Keratinocyte (primary cell): ENCODE results near the gene EPHA6. TPM values are rescaled to one million over a fixed set of nuclear protein-coding genes. Genes with fewer than 3 reads are reported as not detected.

Experiments used
- DNase-seq: peaks from one replicate; pipeline ENCODE4 v3.0.0-alpha.2; 2011; ENCODE audit warnings: low read depth, missing footprints, low spot score
- FAIRE-seq: peaks from 2 replicates; lab custom pipeline; 2011; peaks lifted over from hg19 to GRCh38; lab: Jason Lieb, UNC
- H2AFZ ChIP-seq: 2 replicates; pipeline ENCODE4 v1.6.0; 2012; ENCODE audit warnings: low read length, control low read depth, inconsistent platforms; ENCODE audit not compliant: control insufficient read depth
- H3K27ac ChIP-seq: 2 replicates; pipeline ENCODE4 v1.5.1; 2011; ENCODE audit warnings: low read length; ENCODE audit not compliant: control insufficient read depth, insufficient read depth
- H3K27me3 ChIP-seq: 3 replicates; pipeline ENCODE4 v1.6.0; 2011; ENCODE audit warnings: low read length; ENCODE audit not compliant: control insufficient read depth, insufficient read depth; ENCODE audit errors: extremely low read depth
- H3K36me3 ChIP-seq, 2 experiments: 2 replicates in 1 of 2; 3 replicates in 1 of 2; pipeline ENCODE4 v1.5.1; 2011; ENCODE audit warnings: low read length in 2 of 2, mild to moderate bottlenecking in 1 of 2; ENCODE audit not compliant: control insufficient read depth in 2 of 2, insufficient read depth in 2 of 2; ENCODE audit errors: extremely low read depth in 1 of 2
- H3K4me1 ChIP-seq: 3 replicates; pipeline ENCODE4 v1.5.1; 2011; ENCODE audit warnings: low read length; ENCODE audit not compliant: control insufficient read depth, insufficient read depth; ENCODE audit errors: extremely low read depth
- H3K4me2 ChIP-seq: 3 replicates; pipeline ENCODE4 v1.6.0; 2011; ENCODE audit warnings: low read depth, low read length; ENCODE audit not compliant: control insufficient read depth, insufficient read depth; ENCODE audit errors: extremely low read depth
- H3K4me3 ChIP-seq, 3 experiments: fragments of 200-600 bp in 1 of 3; sonication (generic) in 1 of 3; 2 replicates in 2 of 3; 3 replicates in 1 of 3; pipeline ENCODE4 v1.5.1; 2011 to 2016; ENCODE audit warnings: low read length in 3 of 3, mild to moderate bottlenecking in 3 of 3, control low read depth in 2 of 3, inconsistent platforms in 1 of 3, low read depth in 1 of 3, mixed read lengths in 1 of 3, mixed run types in 1 of 3, moderate library complexity in 1 of 3; ENCODE audit not compliant: control insufficient read depth in 2 of 3, insufficient read depth in 2 of 3; ENCODE audit errors: extremely low read depth in 1 of 3
- H3K79me2 ChIP-seq: 2 replicates; pipeline ENCODE4 v1.6.0; 2012; ENCODE audit warnings: low read length; ENCODE audit not compliant: control insufficient read depth, insufficient read depth
- H3K9ac ChIP-seq: 3 replicates; pipeline ENCODE4 v1.6.0; 2011; ENCODE audit warnings: low read length; ENCODE audit not compliant: control insufficient read depth, insufficient read depth; ENCODE audit errors: extremely low read depth
- H3K9me1 ChIP-seq: 3 replicates; pipeline ENCODE4 v1.6.0; 2011; ENCODE audit warnings: low read length; ENCODE audit not compliant: control insufficient read depth, insufficient read depth; ENCODE audit errors: extremely low read depth
- H3K9me3 ChIP-seq: 2 replicates; pipeline ENCODE4 v1.5.1; 2012; ENCODE audit warnings: low read depth, low read length; ENCODE audit not compliant: control insufficient read depth
- H4K20me1 ChIP-seq: 3 replicates; pipeline ENCODE4 v1.6.0; 2011; ENCODE audit warnings: low read length; ENCODE audit not compliant: control insufficient read depth, insufficient read depth; ENCODE audit errors: extremely low read depth
- CTCF ChIP-seq, 3 experiments: IDR thresholded peaks in 1 of 3; conservative IDR thresholded peaks in 1 of 3; optimal IDR thresholded peaks in 1 of 3; 2 replicates in 2 of 3; 3 replicates in 1 of 3; pipeline versions ENCODE3 to v1.5.1; 2011; ENCODE audit warnings: low read length in 3 of 3, mild to moderate bottlenecking in 3 of 3, moderate library complexity in 2 of 3, control low read depth in 1 of 3, inconsistent platforms in 1 of 3; ENCODE audit not compliant: insufficient read depth in 2 of 3; ENCODE audit errors: extremely low read depth in 1 of 3
- EZH2 ChIP-seq: IDR thresholded peaks from one replicate; pipeline ENCODE4 v1.6.1; 2012; ENCODE audit warnings: inconsistent platforms, mild to moderate bottlenecking, low read length, moderate library complexity
- dilution Hi-C: fragments of 300-500 bp; cut with MboI; formaldehyde crosslinking; loops from one replicate; pipeline ENCODE4 v1.7.0; 2020; ENCODE audit warnings: low sequenced_read_pairs; ENCODE audit not compliant: extremely low pct_ligation_motif_present
- polyA plus RNA-seq, 5 experiments: library from polyadenylated mRNA; depleted of rRNA in 3 of 5; stranded (reverse) in 3 of 5; stranded (forward) in 1 of 5; unstranded in 1 of 5; fragments of >200 nt; gene quantifications; 1 replicate in 1 of 5; 2 replicates in 3 of 5; 3 replicates in 1 of 5; pipeline versions ENCODE4 v1.2.1 to v1.2.3, GENCODE V29; 2011 to 2012; ENCODE audit warnings: missing spikeins in 2 of 5, low read depth in 1 of 5, low replicate concordance in 1 of 5

Gene EPHA6
- polyA plus RNA-seq, 1 donor (not counting 4 experiments of a cell fraction or from before 2014, with no cell fraction given) = not detected

- dilution Hi-C loops = no loop called here
- no peak for DNase-seq
- Histone ChIP-seq H3K9me3 (no peaks in the 10 kb centered on the region), H3K36me3 (no peaks in the 10 kb centered on the region), H3K27me3 (no peaks in the 10 kb centered on the region), H3K27ac (no peak overlapping the region), H4K20me1 (no peaks in the 10 kb centered on the region), H3K4me1 (no peaks in the 10 kb centered on the region), H3K9ac (no peak overlapping the region), H3K4me2 (no peak overlapping the region), H3K79me2 (no peaks in the 10 kb centered on the region), H2AFZ (no peak overlapping the region), H3K9me1 (no peaks in the 10 kb centered on the region), H3K4me3 (no peak overlapping the region)
- no peak for FAIRE-seq
- TF ChIP-seq EZH2 = no peak
- no peak for TF ChIP-seq CTCF (optimal IDR thresholded peaks at IDR 0.05 in 1 of 3, IDR thresholded peaks at IDR 0.05 in 1 of 3, conservative IDR thresholded peaks at IDR 0.05 in 1 of 3; ENCODE audit: extremely low read depth in 1 of 3, insufficient read depth in 2 of 3, low read length in 3 of 3)
These were observed 307.0 kb downstream of the EPHA6 start for GRCh38 chr3:97121386-97121785.

- H2AFZ ChIP-seq = no peak overlapping the region
- H3K9ac ChIP-seq = no peak overlapping the region
- no peaks in the 10 kb centered on the region for H3K9me1 ChIP-seq
- no peak overlapping the region for H3K4me2 ChIP-seq
- H3K27me3 ChIP-seq = no peaks in the 10 kb centered on the region
- H3K4me1 ChIP-seq = no peaks in the 10 kb centered on the region
- DNase-seq (no peak), FAIRE-seq (no peak)
- no peak for TF ChIP-seq CTCF (optimal IDR thresholded peaks at IDR 0.05 in 1 of 3, IDR thresholded peaks at IDR 0.05 in 1 of 3, conservative IDR thresholded peaks at IDR 0.05 in 1 of 3; ENCODE audit: extremely low read depth in 1 of 3, insufficient read depth in 2 of 3, low read length in 3 of 3)
- TF ChIP-seq EZH2 = no peak
- H3K36me3 ChIP-seq = no peaks in the 10 kb centered on the region
- no peak overlapping the region for H3K4me3 ChIP-seq
- dilution Hi-C loops = no loop called here
- no peaks in the 10 kb centered on the region for H3K79me2 ChIP-seq
- H4K20me1 ChIP-seq = no peaks in the 10 kb centered on the region
- H3K9me3 ChIP-seq = no peaks in the 10 kb centered on the region
- H3K27ac ChIP-seq = no peak overlapping the region
These were observed 311.6 kb downstream of the EPHA6 start for GRCh38 chr3:97125902-97126499.
